HG02870 (cell line): ENCODE measurements around the gene TSKU.

Experiments used
- ATAC-seq: cut with Tn5 transposase; IDR thresholded peaks from one replicate; pipeline ENCODE4 v1.9.1; 2021; ENCODE audit warnings: mild to moderate bottlenecking, moderate library complexity; ENCODE audit not compliant: unreplicated experiment

TSKU gene

DNA sequence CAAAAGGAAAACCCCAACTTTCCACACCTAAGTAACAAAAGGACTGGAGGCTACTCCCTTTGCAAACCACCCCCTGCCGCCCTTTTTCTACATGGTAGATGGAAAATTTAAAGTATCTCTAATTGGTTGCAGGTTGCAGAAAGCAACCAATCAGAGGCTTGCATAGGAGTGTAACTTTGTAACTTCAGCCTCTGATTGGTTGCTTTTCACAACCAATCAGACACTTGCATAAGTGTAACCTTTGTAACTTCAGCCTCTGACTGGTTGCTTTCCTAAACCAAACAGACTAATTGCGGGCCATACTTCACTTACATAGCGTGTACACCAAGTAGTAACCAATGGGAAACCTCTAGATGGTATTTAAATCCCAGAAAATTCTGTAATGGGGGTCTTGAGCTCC is 60.8 kb downstream of the TSKU start:
- no peak for ATAC-seq

DNA sequence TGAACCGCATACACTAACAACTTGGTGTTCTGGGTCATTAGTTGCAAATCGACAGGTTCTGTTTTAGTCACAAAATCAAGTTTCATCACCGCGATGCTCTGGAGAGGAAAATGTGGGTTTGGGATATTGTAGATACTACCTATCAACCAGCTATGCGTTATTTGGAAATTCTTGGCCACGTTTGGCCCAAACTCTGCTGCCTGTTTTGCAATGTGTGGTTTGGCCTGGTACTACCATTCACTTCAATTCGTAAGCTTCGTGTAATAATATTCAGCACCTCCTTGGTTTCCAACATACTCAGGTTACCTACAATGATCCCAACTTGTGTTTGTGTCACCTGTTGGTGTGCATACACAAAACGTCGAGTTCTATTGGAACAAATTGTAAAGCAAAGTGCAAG is 61.4 kb downstream of the TSKU start:
- ATAC-seq, result no peak

DNA sequence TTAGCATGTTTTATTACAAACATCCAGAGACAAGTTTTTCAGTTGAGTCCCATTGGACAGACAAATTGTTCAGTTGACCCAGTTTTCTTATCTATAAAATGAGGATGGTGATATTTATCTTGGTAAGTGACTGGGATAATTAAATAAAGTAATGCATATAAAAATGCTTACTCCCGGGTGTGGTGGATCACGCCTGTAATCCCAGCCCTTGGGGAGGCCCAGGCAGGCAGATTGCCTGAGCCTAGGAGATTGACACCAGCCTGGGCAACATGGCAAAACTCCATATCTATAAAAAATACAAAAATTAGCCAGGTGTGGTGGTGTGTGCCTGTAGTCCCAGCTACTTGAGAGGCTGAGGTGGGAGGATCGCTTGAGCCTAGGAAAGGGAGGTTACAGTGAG is 61.9 kb downstream of the TSKU start:
- no peak for ATAC-seq

DNA sequence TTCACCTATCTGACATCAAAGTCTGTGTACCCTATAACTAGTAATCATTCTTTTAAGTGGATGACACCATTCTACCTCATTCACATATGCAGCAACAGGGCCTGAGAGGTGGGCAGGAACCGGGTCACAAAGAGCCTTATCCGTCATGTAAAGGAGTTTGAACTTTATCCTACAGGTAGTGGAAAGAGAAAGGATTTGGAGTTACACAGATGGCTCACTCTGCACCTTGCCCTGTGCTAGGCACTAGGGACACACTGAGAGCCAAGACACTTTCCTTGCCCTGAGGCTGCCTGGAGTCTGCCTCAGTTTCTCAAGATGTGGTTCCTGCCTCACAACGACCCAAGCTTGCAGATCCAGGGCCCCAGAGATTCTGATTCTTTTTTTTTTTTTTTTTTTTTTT is 63.3 kb downstream of the TSKU start:
- no peak for ATAC-seq
